LNCAP (cell line): ENCODE data around the gene PSMC6.

ENCODE experiments used
- CTCF ChIP-seq: fragments of 450-650 bp; IDR thresholded peaks from 2 replicates; pipeline ENCODE4 v1.5.1; 2017; ENCODE audit warnings: mild to moderate bottlenecking

Gene PSMC6

GRCh38 chr14:52738409-52738808 is 31.4 kb downstream of the PSMC6 start:
- TF ChIP-seq CTCF = no peak

GRCh38 chr14:52740751-52741150 is 33.8 kb downstream of the PSMC6 start:
- no peak for TF ChIP-seq CTCF

GRCh38 chr14:52741865-52742264 is 34.9 kb downstream of the PSMC6 start:
- TF ChIP-seq CTCF = no peak

- no peak for TF ChIP-seq CTCF
Measured at GRCh38 chr14:52748647-52749292, 41.8 kb downstream of the PSMC6 start.

- TF ChIP-seq CTCF = no peak
Measured at GRCh38 chr14:52755607-52756316, 48.8 kb downstream of the PSMC6 start.

- no peak for TF ChIP-seq CTCF
Measured at GRCh38 chr14:52759145-52759544, 52.1 kb downstream of the PSMC6 start.

GRCh38 chr14:52767058-52767833 is 60.2 kb downstream of the PSMC6 start:
- TF ChIP-seq CTCF = no peak
